GM19397 (cell line): ENCODE data around the gene VTI1A.

Experiments used
- ATAC-seq: cut with Tn5 transposase; IDR thresholded peaks from one replicate; pipeline ENCODE4 v1.9.1; 2021; ENCODE audit warnings: mild to moderate bottlenecking, moderate library complexity; ENCODE audit not compliant: unreplicated experiment

Gene VTI1A

GRCh38 chr10:112671743-112672142, 224.7 kb downstream of the VTI1A start:
- no peak for ATAC-seq

GRCh38 chr10:112672706-112673105, 225.7 kb downstream of the VTI1A start:
- ATAC-seq, result no peak

GRCh38 chr10:112675560-112676083, 228.6 kb downstream of the VTI1A start:
- no peak for ATAC-seq

- no peak for ATAC-seq
Measured at GRCh38 chr10:112677689-112678088, 230.7 kb downstream of the VTI1A start.

GRCh38 chr10:112678581-112678980, 231.6 kb downstream of the VTI1A start:
- no peak for ATAC-seq

GRCh38 chr10:112678987-112679386, 232.0 kb downstream of the VTI1A start:
- no peak for ATAC-seq

- ATAC-seq, result no peak
Measured at GRCh38 chr10:112679392-112679791, 232.4 kb downstream of the VTI1A start.

GRCh38 chr10:112680586-112680985, 233.6 kb downstream of the VTI1A start:
- no peak for ATAC-seq

- ATAC-seq, result no peak
Measured at GRCh38 chr10:112687647-112688046, 240.6 kb downstream of the VTI1A start.

- ATAC-seq, result no peak
Measured at GRCh38 chr10:112689327-112690072, 242.5 kb downstream of the VTI1A start.

- no peak for ATAC-seq
Measured at GRCh38 chr10:112695539-112695938, 248.5 kb downstream of the VTI1A start.

- no peak for ATAC-seq
Measured at GRCh38 chr10:112696592-112696991, 249.6 kb downstream of the VTI1A start.

GRCh38 chr10:112698133-112698817, 251.3 kb downstream of the VTI1A start:
- no peak for ATAC-seq

GRCh38 chr10:112698818-112699164, 251.8 kb downstream of the VTI1A start:
- ATAC-seq, result no peak

- no peak for ATAC-seq
Measured at GRCh38 chr10:112700215-112700671, 253.2 kb downstream of the VTI1A start.

- no peak for ATAC-seq
Measured at GRCh38 chr10:112701211-112701877, 254.3 kb downstream of the VTI1A start.

GRCh38 chr10:112701878-112702255, 254.9 kb downstream of the VTI1A start:
- ATAC-seq, result no peak

- ATAC-seq, result no peak
Measured at GRCh38 chr10:112706577-112706976, 259.6 kb downstream of the VTI1A start.

- ATAC-seq, result no peak
Measured at GRCh38 chr10:112708461-112708860, 261.4 kb downstream of the VTI1A start.

- no peak for ATAC-seq
Measured at GRCh38 chr10:112710528-112710927, 263.5 kb downstream of the VTI1A start.

- no peak for ATAC-seq
Measured at GRCh38 chr10:112711366-112711765, 264.4 kb downstream of the VTI1A start.

- ATAC-seq, result no peak
Measured at GRCh38 chr10:112712536-112712935, 265.5 kb downstream of the VTI1A start.
